HepG2 (cell line): ENCODE measurements around the gene DUS1L. TPM values are rescaled to one million over a fixed set of nuclear protein-coding genes. Genes with fewer than 3 reads are reported as not detected.

Source experiments
- ATAC-seq: fragments of 200-7000 bp; cut with Tn5 transposase; 3 replicates; pipeline ENCODE4 v1.9.1; 2020; ENCODE audit warnings: mild to moderate bottlenecking, moderate library complexity
- Bru-seq: library from RNA; stranded (reverse); fragments of 400-500 nt; gene quantifications from one replicate; lab custom pipeline; 2021; lab: Mats Ljungman, UMichigan
- BruChase-seq, 2 experiments: library from RNA; stranded (reverse); fragments of 400-500 nt; gene quantifications; one replicate each; lab custom pipeline; 2021; lab: Mats Ljungman, UMichigan
- BruUV-seq: library from RNA; stranded (reverse); fragments of 400-500 nt; replicated peaks from 2 replicates; lab custom pipeline; 2021; lab: Mats Ljungman, UMichigan
- CTCF ChIA-PET: fragments of 300-600 bp; formaldehyde crosslinking; extraction: SDS; loops from one replicate; lab custom pipeline; 2021; ENCODE audit warnings: low total read pairs, inconsistent platforms, low intra/inter-chr PET ratio; lab: Yijun Ruan, JAX
- POLR2A ChIA-PET: fragments of 350-600 bp; sonication (Branson Sonifier 250); formaldehyde crosslinking; loops from one replicate; lab custom pipeline; 2020; ENCODE audit warnings: antibody characterized with exemption, inconsistent platforms; lab: Yijun Ruan, JAX
- DNase-seq: peaks from one replicate; pipeline ENCODE4 v3.0.0-alpha.2; 2015; ENCODE audit warnings: low spot score
- FAIRE-seq: peaks from 3 replicates; lab custom pipeline; 2011; peaks lifted over from hg19 to GRCh38; lab: Jason Lieb, UNC
- H2AFZ ChIP-seq: one replicate; pipeline ENCODE4 v1.6.1; 2011; ENCODE audit warnings: low read length, inconsistent platforms
- H3K27ac ChIP-seq: fragments of 300-600 bp; 3 replicates; pipeline ENCODE4 v1.8.0; 2011; ENCODE audit warnings: mixed run types, mild to moderate bottlenecking, mixed read lengths, low read length, inconsistent platforms; ENCODE audit not compliant: insufficient read depth; ENCODE audit errors: extremely low read length
- H3K27me3 ChIP-seq, 2 experiments: fragments of 200-600 bp in 1 of 2; 2 replicates in 1 of 2; 3 replicates in 1 of 2; pipeline versions ENCODE4 v1.6.0 to v1.8.0; 2011; ENCODE audit warnings: low read length in 2 of 2, mild to moderate bottlenecking in 2 of 2, moderate library complexity in 2 of 2, inconsistent platforms in 1 of 2; ENCODE audit not compliant: insufficient read depth in 2 of 2, control insufficient read depth in 1 of 2
- H3K36me3 ChIP-seq, 2 experiments: fragments of 200-600 bp in 1 of 2; replicated peaks in 1 of 2; 2 replicates in 1 of 2; 3 replicates in 1 of 2; pipeline versions ENCODE4 v1.5.1 to v1.8.0; 2011; ENCODE audit warnings: low read length in 2 of 2, inconsistent platforms in 1 of 2; ENCODE audit not compliant: insufficient read depth in 2 of 2, control insufficient read depth in 1 of 2
- H3K4me1 ChIP-seq: 2 replicates; pipeline ENCODE4 v1.5.1; 2012; ENCODE audit warnings: low read length, inconsistent platforms; ENCODE audit not compliant: insufficient read depth
- H3K4me2 ChIP-seq: 2 replicates; pipeline ENCODE4 v1.6.0; 2011; ENCODE audit warnings: low read depth, low read length, inconsistent platforms
- H3K4me3 ChIP-seq, 3 experiments: fragments of 200-600 bp in 1 of 3; sonication (generic), shearing (Covaris generic) in 1 of 3; replicated peaks in 1 of 3; 2 replicates each; pipeline ENCODE4 v1.5.1; 2011 to 2016; ENCODE audit warnings: low read length in 3 of 3, inconsistent platforms in 2 of 3, low read depth in 2 of 3, mild to moderate bottlenecking in 2 of 3, control low read depth in 1 of 3, mixed read lengths in 1 of 3; ENCODE audit not compliant: insufficient read depth in 1 of 3
- H3K79me2 ChIP-seq: one replicate; pipeline ENCODE4 v1.6.1; 2011; ENCODE audit warnings: low read length, inconsistent platforms; ENCODE audit not compliant: insufficient read depth
- H3K9ac ChIP-seq: 2 replicates; pipeline ENCODE4 v1.6.0; 2011; ENCODE audit warnings: mild to moderate bottlenecking, low read depth, low read length, inconsistent platforms; ENCODE audit not compliant: insufficient read depth
- H3K9me3 ChIP-seq: 2 replicates; pipeline ENCODE4 v1.5.1; 2012; ENCODE audit warnings: mild to moderate bottlenecking, low read length
- H4K20me1 ChIP-seq: 2 replicates; pipeline ENCODE4 v1.6.0; 2011; ENCODE audit warnings: inconsistent platforms, mild to moderate bottlenecking, low read length, moderate library complexity; ENCODE audit not compliant: insufficient read depth
- KAT8 ChIP-seq: IDR thresholded peaks from 2 replicates; pipeline ENCODE4 v1.6.1; 2016; ENCODE audit warnings: missing genetic modification reagents, missing compliant biosample characterization
- MAZ ChIP-seq, 2 experiments: sonication (generic) in 1 of 2; formaldehyde crosslinking in 1 of 2; IDR thresholded peaks; 2 replicates each; pipeline versions ENCODE4 v1.5.0 to v1.6.1; 2012 to 2020; ENCODE audit warnings: low read depth in 2 of 2, mild to moderate bottlenecking in 2 of 2, borderline replicate concordance in 1 of 2, improper control_type of control experiment in 1 of 2, low read length in 1 of 2, missing genetic modification reagents in 1 of 2, moderate library complexity in 1 of 2
- MEIS1 ChIP-seq: sonication (generic); formaldehyde crosslinking; IDR thresholded peaks from 2 replicates; pipeline ENCODE4 v1.9.0; 2021; ENCODE audit warnings: mild to moderate bottlenecking, missing genetic modification reagents, moderate library complexity, borderline replicate concordance
- SMAD9 ChIP-seq: sonication (generic); formaldehyde crosslinking; IDR thresholded peaks from 2 replicates; pipeline ENCODE4 v1.5.1; 2020; ENCODE audit warnings: mild to moderate bottlenecking, missing genetic modification reagents
- ZNF749 ChIP-seq: sonication (generic); formaldehyde crosslinking; IDR thresholded peaks from 2 replicates; pipeline ENCODE4 v1.8.0; 2022; ENCODE audit warnings: mild to moderate bottlenecking, missing genetic modification reagents, moderate library complexity, borderline replicate concordance
- WGBS: methylation state at CpG from one replicate; pipeline ENCODE4 v1.1.6; 2017; ENCODE audit warnings: low lambda C conversion rate; 5-methylcytosine and 5-hydroxymethylcytosine counted together
- in situ Hi-C: cut with HindIII; loops from 2 replicates; pipeline ENCODE4 v1.10.0; 2017; ENCODE audit warnings: low pct_unique_long_range_greater_than_20kb; ENCODE audit not compliant: extremely low pct_ligation_motif_present
- intact Hi-C: fragments of 100-400 bp; cut with micrococcal nuclease; formaldehyde crosslinking; loops from one replicate; pipeline ENCODE4 v1.10.0; 2022; ENCODE audit not compliant: unreplicated experiment
- long read RNA-seq, 2 experiments: library from RNA in 1 of 2; library from polyadenylated mRNA in 1 of 2; stranded (forward) in 1 of 2; unstranded in 1 of 2; transcript quantifications; one replicate each; pipeline ENCODE4 v2.0.0, GENCODE V29; 2019 to 2022
- polyA minus RNA-seq, 3 experiments: library from RNA; depleted of rRNA, polyadenylated mRNA; stranded (reverse); fragments of >200 nt; gene quantifications; 2 replicates each; pipeline ENCODE4 v1.2.3, GENCODE V29; 2011; ENCODE audit warnings: low replicate concordance in 1 of 3
- polyA plus RNA-seq, 8 experiments: library from polyadenylated mRNA; depleted of rRNA in 3 of 8; stranded (reverse) in 7 of 8; unstranded in 1 of 8; fragments of >200 nt; fragmentation: Illumina TruSeq in 4 of 8; extraction: Trizol in 4 of 8; gene quantifications; 2 replicates each; pipeline versions ENCODE4 v1.2.1 to v1.2.3, GENCODE V29; 2011 to 2016; ENCODE audit warnings: low read depth in 4 of 8, missing spikeins in 1 of 8, mixed read lengths in 1 of 8; ENCODE audit not compliant: insufficient read depth in 1 of 8
- total RNA-seq, 5 experiments: library from RNA; depleted of rRNA; stranded (reverse); fragments of >200 nt; fragmentation: Illumina TruSeq; extraction: Trizol; gene quantifications; 2 replicates each; pipeline ENCODE4 v1.2.3, GENCODE V29; 2016; ENCODE audit warnings: low read depth in 1 of 5
- TF ChIP-seq, protein P1 (sequence below): sonication (generic); formaldehyde crosslinking; IDR thresholded peaks from 2 replicates; pipeline ENCODE4 v1.4.0; 2020; ENCODE audit warnings: mild to moderate bottlenecking, missing genetic modification reagents

The DUS1L gene
- total RNA-seq (2016; rRNA removed; fragmentation: Illumina TruSeq; extraction: Trizol) (67.9 and 109 TPM in 2 replicates), polyA plus RNA-seq (2011; rRNA removed) (81.0 and 108 TPM in 2 replicates), polyA minus RNA-seq (2011; rRNA and poly(A)+ RNA removed; ENCODE audit: low replicate concordance) (47.0 and 79.2 TPM in 2 replicates), Bru-seq, nascent RNA (percentile 72 among the genes with signal in this experiment), BruChase-seq, experiment 1, labeled RNA remaining after a 6-hour chase (percentile 90 among the genes with signal in this experiment), BruChase-seq, experiment 2, labeled RNA remaining after a 2-hour chase (percentile 84 among the genes with signal in this experiment)
- 206 and 220 TPM in 2 replicates for total RNA-seq (2016; cell fraction: cytosol; rRNA removed; fragmentation: Illumina TruSeq; extraction: Trizol; ENCODE audit: low read depth)
- total RNA-seq (2016; cell fraction: insoluble cytoplasmic fraction; rRNA removed; fragmentation: Illumina TruSeq; extraction: Trizol) = 58.4 and 113 TPM in 2 replicates
- 268 and 276 TPM in 2 replicates for total RNA-seq (2016; cell fraction: membrane; rRNA removed; fragmentation: Illumina TruSeq; extraction: Trizol)
- total RNA-seq (2016; cell fraction: nucleus; rRNA removed; fragmentation: Illumina TruSeq; extraction: Trizol) = 69.9 and 102 TPM in 2 replicates
- 64.5 and 97.7 TPM in 2 replicates for polyA plus RNA-seq (2011; cell fraction: cytosol; rRNA removed)
- polyA plus RNA-seq (2011; cell fraction: nucleus; rRNA removed) = 583 and 668 TPM in 2 replicates
- polyA plus RNA-seq (2012) = 82.7 and 123 TPM in 2 replicates
- polyA plus RNA-seq (2016; cell fraction: cytosol; fragmentation: Illumina TruSeq; extraction: Trizol; ENCODE audit: low read depth) = 353 and 384 TPM in 2 replicates
- 138 and 172 TPM in 2 replicates for polyA plus RNA-seq (2016; cell fraction: insoluble cytoplasmic fraction; fragmentation: Illumina TruSeq; extraction: Trizol; ENCODE audit: low read depth)
- 444 and 521 TPM in 2 replicates for polyA plus RNA-seq (2016; cell fraction: membrane; fragmentation: Illumina TruSeq; extraction: Trizol; ENCODE audit: low read depth)
- polyA plus RNA-seq (2016; cell fraction: nucleus; fragmentation: Illumina TruSeq; extraction: Trizol; ENCODE audit: insufficient read depth, low read depth) = 330 and 339 TPM in 2 replicates
- polyA minus RNA-seq (2011; cell fraction: cytosol; rRNA and poly(A)+ RNA removed) = 31.7 and 34.4 TPM in 2 replicates
- 85.7 and 87.9 TPM in 2 replicates for polyA minus RNA-seq (2011; cell fraction: nucleus; rRNA and poly(A)+ RNA removed)
- long read RNA-seq, experiment 1, transcript DUS1L-212 (4 exons, 657 nt) = major isoform, 5 of 23 reads
- long read RNA-seq, experiment 1, partial matches to known transcripts = 7 of 23 reads
- long read RNA-seq, experiment 1, other reads (novel, unspliced or antisense) = 11 of 23 reads
- long read RNA-seq, experiment 2, transcript DUS1L-212 (4 exons, 657 nt) = major isoform, 22 of 312 reads
- long read RNA-seq, experiment 2, partial matches to known transcripts = 53 of 312 reads
- long read RNA-seq, experiment 2, other reads (novel, unspliced or antisense) = 235 of 312 reads

DNA sequence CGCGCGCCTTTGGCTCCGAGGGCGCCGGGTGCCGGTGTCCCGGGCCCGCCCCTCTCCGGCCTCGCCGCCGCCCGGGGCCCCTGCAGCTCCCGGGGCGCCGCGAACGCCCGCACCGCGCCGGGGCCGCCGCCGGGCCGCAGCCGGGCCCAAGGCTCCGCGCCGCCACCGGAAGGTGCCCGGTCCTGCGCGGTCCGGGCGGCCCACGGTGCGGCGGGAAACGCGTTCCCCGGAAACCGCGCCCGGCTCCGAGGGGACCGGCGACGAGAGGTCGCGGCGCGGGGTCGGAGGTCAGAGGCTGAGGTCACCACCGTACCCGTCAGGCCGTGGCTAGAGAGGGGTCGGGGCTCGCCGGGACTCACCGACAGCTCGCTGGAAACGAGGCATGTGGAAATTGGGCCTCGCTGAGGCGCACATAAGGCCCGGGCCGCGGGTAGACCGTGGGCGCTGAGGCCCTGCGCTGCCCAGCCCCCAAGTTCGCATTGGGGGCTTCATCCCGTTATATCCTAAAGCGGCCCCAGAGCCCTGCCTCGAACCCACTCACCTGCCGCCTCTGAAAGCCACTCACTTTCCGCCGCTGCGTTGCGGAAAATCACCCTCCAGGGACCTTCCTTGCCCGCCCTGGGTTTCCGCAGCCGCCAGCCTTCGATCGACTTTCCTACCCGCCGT lies at the start of gene DUS1L:
TSS of gene DUS1L (minus strand) at position 167 of the 666 bp plus-strand sequence. CDS start 745 bp downstream, outside the sequence.
- H3K9me3 ChIP-seq = no peaks in the 10 kb centered on the region
- DNase-seq = no peak
- TF ChIP-seq ZNF749 (CRISPR knock-in tag) (peak; percentile 95; the same call in 1 of the 2 replicates), SMAD9 (0 out of 2 replicates have a peak, but pooled peaks have one; percentile 41), MAZ (IDR thresholded peaks at IDR 0.05; ENCODE audit: borderline replicate concordance, low read depth, low read length) (peak; percentile 67; the same call in 1 of the 2 replicates), MAZ (CRISPR knock-in tag; IDR thresholded peaks at IDR 0.05; ENCODE audit: low read depth) (peak; percentile 93), KAT8 (peak; percentile 97), MEIS1 (CRISPR knock-in tag) (peak; percentile 62; the same call in 1 of the 2 replicates)
- TF ChIP-seq, protein P1, sequence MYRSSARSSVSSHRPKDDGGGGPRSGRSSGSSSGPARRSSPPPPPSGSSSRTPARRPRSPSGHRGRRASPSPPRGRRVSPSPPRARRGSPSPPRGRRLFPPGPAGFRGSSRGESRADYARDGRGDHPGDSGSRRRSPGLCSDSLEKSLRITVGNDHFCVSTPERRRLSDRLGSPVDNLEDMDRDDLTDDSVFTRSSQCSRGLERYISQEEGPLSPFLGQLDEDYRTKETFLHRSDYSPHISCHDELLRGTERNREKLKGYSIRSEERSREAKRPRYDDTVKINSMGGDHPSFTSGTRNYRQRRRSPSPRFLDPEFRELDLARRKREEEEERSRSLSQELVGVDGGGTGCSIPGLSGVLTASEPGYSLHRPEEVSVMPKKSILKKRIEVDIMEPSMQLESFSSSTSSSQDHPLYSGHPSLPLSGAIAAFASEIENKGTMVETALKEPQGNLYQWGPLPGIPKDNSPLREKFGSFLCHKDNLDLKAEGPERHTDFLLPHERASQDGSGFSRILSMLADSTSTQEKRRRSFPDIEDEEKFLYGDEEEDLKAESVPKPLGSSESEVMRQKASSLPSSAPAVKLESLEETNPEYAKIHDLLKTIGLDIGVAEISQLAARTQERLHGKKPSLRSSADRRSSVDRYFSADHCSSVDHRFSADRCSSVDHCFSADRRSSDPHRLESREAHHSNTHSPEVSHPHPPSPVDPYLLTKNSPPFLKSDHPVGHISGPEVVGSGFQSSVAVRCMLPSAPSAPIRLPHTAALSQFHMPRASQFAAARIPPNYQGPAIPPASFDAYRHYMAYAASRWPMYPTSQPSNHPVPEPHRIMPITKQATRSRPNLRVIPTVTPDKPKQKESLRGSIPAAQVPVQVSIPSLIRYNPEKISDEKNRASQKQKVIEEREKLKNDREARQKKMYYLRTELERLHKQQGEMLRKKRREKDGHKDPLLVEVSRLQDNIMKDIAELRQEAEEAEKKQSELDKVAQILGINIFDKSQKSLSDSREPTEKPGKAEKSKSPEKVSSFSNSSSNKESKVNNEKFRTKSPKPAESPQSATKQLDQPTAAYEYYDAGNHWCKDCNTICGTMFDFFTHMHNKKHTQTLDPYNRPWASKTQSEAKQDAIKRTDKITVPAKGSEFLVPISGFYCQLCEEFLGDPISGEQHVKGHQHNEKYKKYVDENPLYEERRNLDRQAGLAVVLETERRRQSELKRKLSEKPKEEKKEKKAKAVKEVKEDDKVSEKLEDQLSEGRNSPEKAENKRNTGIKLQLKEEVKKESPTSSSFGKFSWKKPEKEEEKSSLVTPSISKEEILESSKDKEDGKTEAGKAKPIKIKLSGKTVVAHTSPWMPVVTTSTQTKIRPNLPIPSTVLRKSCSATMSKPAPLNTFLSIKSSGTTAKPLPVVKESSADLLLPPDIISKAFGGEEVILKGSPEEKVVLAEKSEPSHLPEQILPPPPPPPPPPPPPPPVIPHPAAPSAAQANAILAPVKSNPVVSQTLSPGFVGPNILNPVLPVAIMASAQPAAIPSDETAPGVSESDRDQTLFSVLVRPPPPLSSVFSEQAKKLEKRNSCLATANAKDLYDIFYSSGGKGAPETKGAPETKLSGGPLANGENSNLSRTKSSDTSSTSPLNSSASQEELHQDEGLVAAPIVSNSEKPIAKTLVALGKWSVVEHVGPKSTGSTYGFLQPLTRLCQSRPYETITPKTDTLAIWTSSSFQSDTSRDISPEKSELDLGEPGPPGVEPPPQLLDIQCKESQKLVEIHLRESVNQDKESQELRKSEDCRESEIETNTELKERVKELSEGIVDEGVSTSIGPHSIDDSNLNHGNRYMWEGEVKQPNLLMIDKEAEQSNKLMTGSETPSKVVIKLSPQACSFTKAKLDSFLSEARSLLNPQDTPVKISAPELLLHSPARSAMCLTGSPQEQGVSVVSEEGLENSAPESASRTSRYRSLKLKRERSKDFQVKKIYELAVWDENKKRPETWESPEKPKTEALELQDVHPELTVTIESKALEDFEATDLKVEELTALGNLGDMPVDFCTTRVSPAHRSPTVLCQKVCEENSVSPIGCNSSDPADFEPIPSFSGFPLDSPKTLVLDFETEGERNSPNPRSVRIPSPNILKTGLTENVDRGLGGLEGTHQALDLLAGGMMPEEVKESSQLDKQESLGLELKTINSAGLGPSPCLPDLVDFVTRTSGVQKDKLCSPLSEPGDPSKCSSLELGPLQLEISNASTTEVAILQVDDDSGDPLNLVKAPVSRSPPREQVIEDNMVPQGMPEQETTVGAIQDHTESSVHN (CRISPR knock-in tag) = peak; percentile 96; the same call in 1 of the 2 replicates

More for the DNA sequence above, at the start of gene DUS1L:
- ChIA-PET POLR2A (interaction anchor here (0.9 to 3.4 kb wide), 10 partner anchors 9 to 338 kb away, joined by 3 to 14 read pairs (median 4); partner anchors contain the start of gene DCXR), CTCF (no interaction called here)
- BruUV-seq = TSS peak; percentile 82
- no peaks in the 10 kb centered on the region for H3K27me3 ChIP-seq
- H4K20me1 ChIP-seq = no peaks in the 10 kb centered on the region
- peak within 1 kb of the TSS; percentile 96 for H3K4me2 ChIP-seq
- ATAC-seq (peak; percentile 27), FAIRE-seq (no peak)
- in situ Hi-C loops = no loop called here
- peaks cover 20% of the 10 kb centered on the region for H3K79me2 ChIP-seq
- H2AFZ ChIP-seq = peak within 1 kb of the TSS; percentile 0
- peaks cover 28% of the 10 kb centered on the region for H3K4me1 ChIP-seq
- H3K4me3 ChIP-seq = peak within 1 kb of the TSS; percentile 69 to 99 (median 92)
- 49% methylated on average over 23 of the region's 88 CpGs for WGBS
- peak within 1 kb of the TSS; percentile 64 for H3K27ac ChIP-seq
- H3K36me3 ChIP-seq = peaks cover 14 to 28% of the 10 kb centered on the region in 2 experiments
- H3K9ac ChIP-seq = peak within 1 kb of the TSS; percentile 95
- intact Hi-C loops = no loop called here
